SW480 (cell line): Measurements from ENCODE around the gene CSNK1E.

Experiments used
- DNase-seq: peaks from one replicate; pipeline ENCODE4 v3.0.0-alpha.2; 2016; ENCODE audit warnings: low spot score

Gene CSNK1E

DNA sequence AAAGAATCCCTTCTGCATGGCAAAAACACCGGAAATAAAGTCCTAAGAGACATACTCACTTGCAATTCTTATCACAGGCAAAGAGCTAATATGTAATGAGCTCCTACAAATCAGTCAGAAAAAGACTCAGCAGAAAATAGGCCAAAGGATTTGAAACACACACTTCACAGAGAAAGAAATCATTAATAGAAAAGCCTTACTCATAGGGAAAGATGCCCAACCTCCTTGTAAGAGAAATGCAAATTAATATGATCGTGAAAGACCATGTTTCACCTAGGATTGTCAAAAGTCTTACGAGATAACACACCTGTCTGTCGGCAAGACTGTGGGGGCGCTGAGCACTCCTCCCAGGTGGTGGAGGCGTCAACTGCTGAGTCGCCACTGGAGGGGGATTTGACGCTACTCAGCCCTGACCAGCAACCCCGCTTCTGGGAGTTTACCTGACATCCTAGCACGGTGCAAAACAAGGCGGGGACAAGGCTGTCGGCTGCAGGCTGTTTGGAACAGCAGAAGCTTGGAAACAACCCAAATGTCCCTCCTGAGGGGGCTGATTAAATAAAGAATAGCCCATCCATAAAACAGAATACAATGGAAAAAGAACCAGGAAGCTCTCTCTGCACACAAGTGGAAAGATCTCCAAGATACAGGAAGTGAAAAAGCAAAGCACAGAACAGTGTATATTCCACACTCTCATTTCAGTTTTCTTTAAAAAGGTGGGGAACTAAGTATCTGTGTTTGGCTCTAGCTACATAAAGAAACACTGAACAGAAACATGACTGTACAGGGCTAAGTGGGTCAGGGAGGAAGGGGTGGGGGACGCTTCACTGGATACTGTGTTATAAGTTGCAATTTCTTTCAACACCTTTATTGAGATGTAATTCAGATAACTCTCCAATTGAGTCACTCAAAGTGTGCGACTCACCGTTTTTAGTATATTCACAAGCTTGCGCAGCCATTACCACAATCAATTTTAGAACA is 11.5 kb downstream of the CSNK1E start:
- DNase-seq = no peak

DNA sequence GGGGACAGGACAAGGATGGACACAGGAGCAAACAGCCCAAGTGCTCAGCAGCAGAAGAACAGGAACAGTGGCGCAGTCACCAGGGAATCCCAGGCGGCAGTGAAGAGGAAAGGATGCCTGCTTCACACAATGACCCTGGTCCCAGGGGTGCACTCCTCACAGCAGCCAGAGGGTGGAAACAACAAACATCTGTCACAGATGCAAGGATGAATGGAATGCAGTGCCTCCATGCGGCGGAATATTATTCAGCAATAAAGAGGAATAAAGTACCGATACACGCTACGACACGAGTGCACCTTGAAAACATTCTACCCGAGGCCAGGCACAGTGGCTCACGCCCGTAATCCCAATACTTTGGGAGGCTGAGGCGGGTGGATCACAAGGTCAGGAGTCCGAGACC is 12.7 kb downstream of the CSNK1E start:
- DNase-seq = no peak

DNA sequence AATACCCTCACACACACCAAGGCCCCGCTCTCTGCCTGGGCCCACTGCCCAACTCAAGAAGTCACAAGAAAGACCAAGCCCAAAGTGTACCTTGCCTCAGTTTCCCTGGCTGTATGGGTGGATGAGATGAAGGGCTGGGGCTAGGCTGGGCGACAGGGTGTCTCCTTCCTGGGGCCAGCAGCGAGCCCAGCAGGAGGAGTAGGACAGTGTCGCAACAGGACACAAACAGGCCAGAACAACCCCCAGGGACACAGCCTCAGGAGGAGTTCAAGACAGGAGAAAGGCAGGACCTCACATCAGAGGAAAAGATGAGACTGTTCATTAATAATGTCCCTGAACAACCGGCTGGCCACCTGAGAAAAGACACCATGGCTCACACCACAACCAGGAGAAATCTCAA is 13.3 kb downstream of the CSNK1E start:
- DNase-seq = no peak

DNA sequence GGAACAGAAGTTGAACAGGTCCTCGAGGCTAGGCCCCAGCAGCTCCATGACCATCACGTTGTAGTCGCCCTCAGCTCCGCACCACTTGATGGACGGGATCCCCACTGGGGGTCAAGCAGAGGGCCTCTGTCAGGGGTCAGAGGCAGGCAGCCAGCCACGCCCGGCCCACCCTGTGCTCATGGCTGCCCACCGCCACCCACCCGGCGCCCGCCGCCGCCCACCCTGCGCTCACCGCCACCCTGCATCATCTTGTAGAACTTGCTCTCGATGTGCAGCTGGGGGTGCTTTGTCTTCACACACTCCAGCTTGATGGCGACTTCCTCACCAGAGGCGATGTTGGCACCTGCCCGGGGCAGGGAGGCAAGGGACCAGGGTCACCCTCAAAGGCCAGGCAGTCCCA is 14.3 kb downstream of the CSNK1E start:
- DNase-seq = no peak

DNA sequence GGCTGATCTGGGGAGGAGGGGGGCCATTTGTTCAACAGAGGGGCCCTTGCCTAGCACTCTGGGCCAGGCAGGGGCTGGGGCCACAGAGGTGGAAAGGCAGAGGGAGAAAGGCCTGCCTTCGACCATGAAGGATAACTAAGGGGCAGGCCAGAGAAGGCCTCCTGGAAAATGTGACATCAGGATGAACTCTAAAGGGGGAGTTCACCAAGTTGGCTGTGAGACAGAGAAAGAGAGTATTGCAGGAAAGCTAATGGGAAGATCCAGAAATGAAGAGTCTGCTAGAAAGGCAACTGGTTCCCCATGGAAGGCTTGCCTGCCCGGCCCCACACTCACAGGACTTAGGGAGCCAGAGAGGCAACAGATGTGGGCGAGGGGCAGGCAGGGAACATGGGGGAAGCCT is 16.3 kb downstream of the CSNK1E start:
- no peak for DNase-seq

DNA sequence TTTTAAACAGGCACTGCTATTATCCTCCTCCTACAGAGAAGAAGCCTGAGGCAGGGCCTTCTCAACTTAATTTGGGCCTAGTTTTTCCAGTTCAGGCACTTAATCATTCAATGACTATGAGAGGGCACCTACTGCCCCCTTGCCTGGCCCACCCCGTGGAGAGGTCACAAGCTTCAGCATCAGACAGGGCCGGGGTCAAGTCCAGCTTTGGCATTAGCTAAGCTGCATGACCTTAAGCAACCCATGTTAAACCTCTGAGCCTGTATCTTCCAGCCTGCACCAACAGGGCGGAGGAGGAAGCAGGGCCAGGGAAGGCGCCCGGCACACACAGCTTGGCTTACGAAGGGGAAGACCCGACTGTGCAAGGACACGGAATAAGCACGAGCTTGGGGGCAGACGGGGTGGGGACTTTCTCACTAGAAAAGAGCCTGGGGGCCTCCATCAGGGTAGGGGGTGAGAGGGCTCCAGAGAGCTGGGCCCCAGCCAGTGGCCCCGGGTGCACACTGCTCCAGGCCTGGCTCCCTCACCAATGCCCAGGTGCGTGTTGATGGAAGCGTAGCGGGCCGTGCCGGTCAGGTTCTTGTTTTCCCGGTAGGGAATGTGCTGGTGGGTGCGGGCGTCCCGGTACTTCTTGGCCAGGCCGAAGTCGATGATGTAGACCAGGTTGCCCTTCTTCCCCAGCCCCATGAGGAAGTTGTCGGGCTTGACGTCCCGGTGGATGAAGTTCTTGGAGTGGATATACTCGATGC is 16.9 kb downstream of the CSNK1E start:
- DNase-seq = no peak

DNA sequence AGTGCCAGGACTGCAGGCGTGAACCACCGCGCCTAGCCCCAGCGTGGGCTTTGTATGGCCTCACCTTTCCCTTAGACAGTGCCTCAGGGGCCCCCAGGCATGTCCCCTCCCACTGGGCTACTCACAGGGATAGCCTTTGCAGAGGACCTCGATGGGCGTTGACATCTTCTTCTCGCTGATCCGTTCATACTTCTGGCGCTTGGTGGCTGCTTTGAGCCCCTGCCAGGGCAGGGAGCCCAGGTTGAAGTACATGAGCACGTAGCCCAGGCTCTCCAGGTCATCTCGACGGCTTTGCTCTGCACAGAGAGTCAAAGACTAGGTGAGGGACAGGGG is 17.5 kb downstream of the CSNK1E start:
- DNase-seq = no peak

DNA sequence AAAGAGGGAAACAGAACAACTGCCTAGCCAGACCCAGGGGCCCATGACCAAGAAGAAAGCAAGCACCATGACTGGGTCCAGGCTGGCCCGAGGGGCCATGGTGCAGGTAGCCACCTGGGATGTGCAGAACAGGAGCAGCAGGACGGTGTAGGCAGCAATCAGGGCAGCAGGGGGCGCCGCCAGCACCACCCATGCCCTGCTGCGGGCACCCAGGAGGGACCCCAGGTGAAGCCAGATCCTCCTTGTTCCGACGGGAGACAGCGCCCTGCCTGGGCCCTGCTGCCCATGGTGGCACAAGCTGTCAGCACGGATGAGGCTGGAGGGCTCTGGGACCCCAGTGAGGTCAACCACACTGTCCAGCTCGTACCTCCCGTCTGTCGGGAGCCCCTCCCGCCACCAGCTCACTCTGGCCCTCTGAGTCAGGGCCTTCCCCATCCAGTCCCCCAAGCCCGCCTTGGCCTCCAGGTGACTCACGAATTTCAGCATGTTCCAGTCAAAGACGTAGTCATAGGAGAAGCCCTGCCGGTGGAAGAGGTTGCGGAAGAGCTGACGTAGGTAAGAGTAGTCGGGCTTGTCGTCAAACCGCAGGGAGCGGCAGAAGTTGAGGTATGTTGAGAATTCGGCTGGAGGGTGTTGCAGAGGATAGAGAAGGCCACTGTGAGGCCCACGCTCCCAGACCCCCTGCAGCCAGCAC is 18.8 kb downstream of the CSNK1E start:
- DNase-seq = no peak

DNA sequence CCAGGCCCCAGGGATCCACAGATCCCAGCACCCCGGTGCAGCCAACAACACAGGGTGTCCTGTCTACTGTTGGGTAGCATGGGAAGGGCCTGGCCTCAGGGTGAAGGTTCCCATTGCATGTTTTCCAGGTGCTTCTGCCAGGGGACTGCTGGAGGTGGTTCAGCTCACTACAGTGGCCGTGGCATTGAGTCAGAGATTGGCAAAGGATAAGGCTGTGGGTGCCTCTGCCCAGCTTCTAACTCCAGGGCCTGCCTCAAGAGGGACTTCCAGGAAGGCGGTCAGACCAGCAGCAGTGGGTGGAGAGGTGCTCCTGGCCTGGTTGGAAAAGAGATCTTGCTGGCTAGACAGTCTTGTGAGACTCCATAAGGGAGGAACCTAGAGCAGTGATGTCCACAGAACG is 20.9 kb downstream of the CSNK1E start:
- no peak for DNase-seq

DNA sequence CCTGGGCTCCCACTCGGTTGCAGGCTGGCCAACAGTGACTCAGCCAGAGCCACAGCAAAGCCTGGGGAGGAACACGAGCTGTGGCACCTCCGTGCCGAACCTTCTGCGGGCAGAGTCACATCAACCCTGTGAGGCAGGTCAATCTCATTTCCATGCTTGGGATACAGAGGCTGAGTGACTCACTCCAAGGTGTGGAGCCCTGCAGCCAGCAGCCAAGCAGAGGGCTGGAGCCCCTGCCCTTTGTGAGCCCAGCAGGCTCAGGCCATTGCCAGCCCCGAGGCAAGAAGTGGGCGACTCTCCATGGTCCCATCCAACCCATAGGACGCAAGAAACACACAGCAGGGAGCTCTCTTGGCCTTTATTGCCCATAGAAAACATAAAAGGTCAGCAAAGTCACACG is 21.4 kb downstream of the CSNK1E start:
- no peak for DNase-seq

DNA sequence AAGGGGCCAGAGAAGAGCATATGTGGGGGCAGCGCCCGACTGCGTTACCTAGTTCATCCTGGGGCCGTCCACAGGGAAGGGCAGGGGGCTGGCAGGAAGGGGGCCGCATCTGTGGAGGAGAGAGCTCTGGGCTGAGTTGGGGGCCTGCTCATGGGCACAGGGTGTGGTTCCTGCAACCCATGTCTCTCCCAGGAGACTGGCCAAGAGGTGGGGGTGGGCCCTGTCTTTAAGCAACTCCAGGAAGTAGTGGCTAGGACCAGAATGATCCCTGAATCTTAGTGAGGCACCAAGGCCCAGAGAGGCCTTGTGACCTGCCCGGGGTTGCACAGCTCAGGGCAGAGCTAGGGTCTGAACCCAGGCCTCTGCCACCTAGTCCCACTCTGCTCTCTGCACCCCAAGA is 21.9 kb downstream of the CSNK1E start:
- no peak for DNase-seq

DNA sequence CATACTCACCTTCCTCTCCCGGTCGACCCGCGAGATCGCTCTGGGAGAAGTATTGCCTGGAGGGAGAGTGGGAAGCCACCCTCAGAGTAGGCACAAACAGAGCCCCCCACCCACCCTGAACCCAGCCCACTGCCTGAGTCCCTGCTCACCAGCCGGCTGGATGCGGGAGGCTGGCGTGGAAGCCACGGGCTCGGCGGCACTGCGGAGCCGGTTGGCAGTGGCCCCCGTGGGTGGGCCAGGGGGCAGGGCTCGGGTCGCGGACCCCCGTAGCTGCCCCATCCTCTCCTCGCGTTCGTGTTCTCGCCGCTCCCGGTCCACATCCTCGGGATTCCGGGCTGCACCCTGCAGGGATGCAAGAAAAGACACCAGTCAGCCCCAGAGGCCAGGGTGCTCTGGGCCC is 23.0 kb downstream of the CSNK1E start:
- DNase-seq = no peak

DNA sequence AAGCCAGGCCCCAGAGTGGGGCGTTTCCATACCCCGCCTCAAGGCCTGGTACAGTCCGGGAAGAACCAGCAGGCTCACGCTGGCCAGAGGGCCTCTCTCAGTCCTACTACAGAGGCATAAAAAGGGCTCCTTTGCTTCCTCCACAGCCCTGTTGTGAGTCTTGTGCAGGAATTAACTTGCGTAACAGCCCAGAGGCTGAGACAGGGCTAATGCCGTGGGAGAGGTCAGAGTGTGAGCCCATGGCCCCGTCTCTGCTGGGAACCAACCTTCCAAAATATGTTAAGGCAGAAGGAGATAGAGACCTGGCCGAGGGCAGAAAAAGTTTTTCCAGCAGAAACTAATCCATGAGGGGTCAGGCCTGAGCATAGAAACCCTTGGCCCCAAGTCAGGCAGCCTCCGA is 24.5 kb downstream of the CSNK1E start:
- DNase-seq = no peak

DNA sequence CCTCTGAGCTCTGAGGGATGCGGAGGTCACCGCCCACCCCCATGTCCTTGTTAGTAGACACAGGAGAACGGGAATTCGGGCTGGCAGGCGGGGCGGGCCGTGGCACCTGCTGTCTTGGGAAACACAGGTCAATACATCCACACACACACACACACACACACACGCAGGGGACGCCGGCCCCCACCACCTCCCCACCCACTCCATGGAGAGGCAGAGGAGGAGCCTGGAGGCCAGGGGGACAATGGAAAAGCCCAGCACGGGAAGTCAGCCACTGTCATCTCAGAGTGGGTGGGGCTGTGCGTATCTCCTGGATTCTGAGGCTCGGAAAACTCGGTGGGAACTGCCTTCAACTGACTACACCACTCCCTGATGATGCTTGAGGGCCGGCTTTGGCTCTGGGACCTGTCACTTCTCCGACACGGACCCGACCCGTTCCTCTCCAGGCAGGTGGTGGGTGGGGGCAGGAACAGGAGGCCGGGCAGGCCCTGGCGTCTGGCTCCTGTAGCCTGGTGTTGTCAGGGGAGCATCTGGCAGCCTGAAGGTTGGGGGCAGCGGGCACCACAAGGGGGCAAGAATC is 25.9 kb downstream of the CSNK1E start:
- DNase-seq = no peak

DNA sequence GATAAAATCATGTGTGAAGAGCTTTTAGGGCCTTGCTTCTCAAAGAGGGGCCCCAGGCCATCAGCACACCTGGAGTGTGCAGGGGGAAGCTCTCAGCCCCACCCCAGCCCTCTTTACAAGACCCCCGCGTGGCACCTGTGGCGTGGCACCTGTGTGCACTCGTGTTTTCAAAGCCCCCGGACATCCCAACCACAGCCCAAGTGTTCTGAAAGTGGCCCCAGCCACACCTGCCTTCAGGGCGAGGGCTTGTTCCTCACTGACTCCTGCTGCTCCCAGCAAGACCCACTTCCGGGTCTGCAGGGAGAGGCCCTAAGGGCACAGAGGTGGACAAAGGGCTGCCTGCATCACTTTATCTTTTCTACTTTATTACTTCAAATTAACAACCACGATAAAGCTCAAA is 26.9 kb downstream of the CSNK1E start:
- no peak for DNase-seq

DNA sequence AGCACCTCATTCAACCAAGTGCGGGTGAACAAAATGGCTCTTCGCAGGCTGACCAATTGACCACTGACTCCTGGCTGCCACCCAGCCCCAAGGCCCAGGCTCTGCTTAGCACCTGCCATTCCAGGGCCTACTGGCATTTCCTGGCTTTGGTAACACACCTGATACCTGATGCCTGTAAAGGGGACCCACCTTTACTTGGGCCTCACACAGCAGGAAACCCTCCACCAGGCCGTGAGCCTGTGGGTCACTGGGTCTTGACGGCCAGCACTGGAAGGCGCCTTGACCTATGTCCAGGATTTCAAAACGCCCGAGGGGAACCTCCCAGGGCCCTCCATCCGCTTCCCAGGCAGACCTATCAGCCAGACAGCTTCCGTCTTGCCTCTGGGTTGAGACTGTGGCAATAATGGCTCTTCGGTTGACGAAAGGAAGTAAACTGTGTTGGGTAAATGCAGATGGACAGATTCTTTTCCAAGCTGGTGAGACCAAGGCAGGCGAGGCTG is 27.6 kb downstream of the CSNK1E start:
- DNase-seq = no peak

DNA sequence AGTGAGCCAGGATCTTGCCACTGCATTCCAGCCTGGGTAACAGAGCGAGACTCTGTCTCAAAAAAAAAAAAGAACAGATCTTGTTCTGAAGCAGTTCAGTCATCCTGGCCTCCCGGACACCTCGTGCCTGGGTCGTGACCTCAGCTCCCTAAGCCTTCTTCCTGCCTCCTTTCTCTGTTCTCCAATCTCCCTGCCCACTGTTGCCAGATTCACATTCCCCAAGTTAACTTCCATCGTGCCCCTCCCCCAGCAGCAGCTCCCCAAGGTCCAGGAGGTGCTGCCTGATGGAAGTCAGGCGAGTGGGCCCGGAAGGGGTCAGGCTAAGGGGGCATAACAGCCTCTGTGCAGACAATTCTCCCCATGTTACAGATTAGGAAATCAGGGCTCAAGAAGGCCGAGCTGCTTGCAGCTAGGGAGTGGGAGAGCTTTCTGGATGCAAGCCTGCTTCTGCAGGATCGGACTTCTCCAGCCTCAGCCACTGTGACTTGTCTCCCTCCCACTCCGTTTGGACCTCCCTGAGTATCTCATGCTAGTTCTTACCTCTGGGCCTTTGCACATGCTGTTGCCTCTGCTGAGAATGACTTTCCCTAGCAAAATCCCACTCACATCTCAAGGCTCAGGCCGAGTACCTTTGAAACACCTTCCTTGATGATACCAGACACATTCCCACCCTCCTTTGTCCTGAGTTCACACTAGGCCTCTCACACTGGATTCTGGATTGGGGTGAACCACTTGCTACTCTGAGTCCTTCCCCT is 30.1 kb downstream of the CSNK1E start:
- no peak for DNase-seq

DNA sequence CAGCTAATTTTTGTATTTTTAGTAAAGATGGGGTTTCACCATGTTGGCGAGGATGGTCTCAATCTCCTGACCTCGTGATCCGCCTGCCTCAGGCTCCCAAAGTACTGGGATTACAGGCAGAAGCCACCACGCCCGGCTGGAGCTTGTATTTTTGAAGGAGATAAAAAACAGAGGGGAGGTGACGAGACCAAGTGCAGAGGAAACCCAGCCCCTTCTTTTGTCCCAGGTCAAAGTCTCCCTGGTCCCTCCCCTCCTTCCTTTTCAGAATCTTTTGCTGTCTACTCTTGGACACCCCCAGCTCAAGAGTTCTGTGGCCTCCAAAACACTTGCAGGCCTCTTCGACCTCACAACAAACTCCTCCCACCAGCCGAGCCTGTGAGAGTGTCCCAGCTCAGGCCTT is 32.2 kb downstream of the CSNK1E start:
- DNase-seq = no peak

DNA sequence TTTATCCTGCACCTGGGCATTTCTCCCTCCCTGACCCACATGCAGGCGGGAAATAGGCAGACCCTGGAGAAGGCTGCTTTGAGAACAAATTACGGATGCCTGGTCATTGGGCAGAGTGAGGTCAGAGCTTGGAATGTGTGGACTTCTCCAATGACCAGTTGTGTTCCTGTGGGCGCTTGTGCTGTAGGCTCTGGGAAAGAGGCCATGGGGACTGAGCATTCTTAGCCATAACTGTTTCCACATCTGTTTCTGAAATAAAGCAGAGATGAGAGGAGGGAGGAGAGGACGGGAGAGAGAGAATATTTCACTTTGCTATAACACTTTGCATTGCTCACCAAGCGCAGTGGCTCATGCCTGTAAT is 33.2 kb downstream of the CSNK1E start:
- no peak for DNase-seq

DNA sequence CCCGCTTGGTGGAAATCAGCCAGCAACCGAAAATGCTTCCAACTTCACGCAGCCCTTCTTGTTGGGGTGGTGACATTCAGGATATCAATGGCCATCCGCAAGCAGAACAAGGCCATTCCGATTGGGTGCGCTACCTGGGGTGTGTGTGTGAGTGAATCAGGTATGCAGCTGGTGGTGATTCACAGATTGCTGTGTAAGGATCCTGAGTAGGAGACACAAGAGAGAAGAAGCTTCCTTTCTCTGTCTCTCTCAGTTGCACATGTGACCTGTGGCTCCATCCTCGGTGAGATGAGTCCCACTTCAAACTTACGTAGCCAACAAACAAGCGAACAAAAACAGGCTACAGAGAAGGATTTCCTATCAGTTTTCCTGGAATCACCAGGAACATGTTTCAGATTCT is 34.8 kb downstream of the CSNK1E start:
- DNase-seq = no peak

DNA sequence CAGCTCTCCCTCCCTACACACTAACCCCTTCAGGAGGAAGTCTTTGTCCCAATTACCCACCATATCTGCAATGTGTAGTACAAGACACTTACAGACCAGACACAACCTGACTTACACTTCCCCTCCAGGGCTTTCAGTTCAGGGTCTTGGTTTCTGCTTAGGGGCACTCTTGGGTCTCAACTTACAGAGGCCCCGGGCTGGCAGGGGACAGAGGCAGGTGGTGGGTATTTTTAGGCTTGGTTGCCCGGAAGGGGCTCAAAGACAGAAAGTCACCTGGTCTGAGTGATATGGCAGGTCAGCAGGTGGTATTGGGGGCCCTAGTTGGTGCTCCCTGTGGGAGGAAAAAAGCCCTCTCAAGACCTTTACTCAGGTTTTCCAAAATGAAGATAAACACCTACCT is 41.1 kb downstream of the CSNK1E start:
- DNase-seq = no peak
